Measurements from ENCODE around the gene SECTM1.

SECTM1 gene

GRCh38 chr17:82297714-82298537, 35.6 kb downstream of the SECTM1 start:
- DNase-seq = peak; percentile 92

GRCh38 chr17:82297280-82297713, 36.3 kb downstream of the SECTM1 start:
- peak; percentile 78 for DNase-seq

GRCh38 chr17:82296511-82297279, 36.9 kb downstream of the SECTM1 start:
- no peak for DNase-seq

GRCh38 chr17:82295472-82295814, 38.1 kb downstream of the SECTM1 start:
- no peak for DNase-seq

- no peak for DNase-seq
These were observed 39.3 kb downstream of the SECTM1 start for GRCh38 chr17:82294064-82294773.

GRCh38 chr17:82292251-82293154, 41.1 kb downstream of the SECTM1 start:
- peak; percentile 90 for DNase-seq

- no peak for DNase-seq
These were observed 41.9 kb downstream of the SECTM1 start for GRCh38 chr17:82291582-82292250.

- DNase-seq = no peak
These were observed 45.4 kb downstream of the SECTM1 start for GRCh38 chr17:82287868-82288801.

GRCh38 chr17:82287013-82287867, 46.3 kb downstream of the SECTM1 start:
- DNase-seq = no peak

GRCh38 chr17:82285141-82285540, 48.4 kb downstream of the SECTM1 start:
- no peak for DNase-seq

- no peak for DNase-seq
These were observed 50.3 kb downstream of the SECTM1 start for GRCh38 chr17:82283208-82283749.

- DNase-seq = no peak
These were observed 51.0 kb downstream of the SECTM1 start for GRCh38 chr17:82282239-82283207.

GRCh38 chr17:82281502-82282238, 51.9 kb downstream of the SECTM1 start:
- no peak for DNase-seq

- DNase-seq = no peak
These were observed 52.5 kb downstream of the SECTM1 start for GRCh38 chr17:82281076-82281475.

GRCh38 chr17:82280537-82280936, 53.0 kb downstream of the SECTM1 start:
- no peak for DNase-seq

GRCh38 chr17:82278786-82279391, 54.7 kb downstream of the SECTM1 start:
- no peak for DNase-seq

GRCh38 chr17:82278308-82278707, 55.3 kb downstream of the SECTM1 start:
- no peak for DNase-seq
